HepG2 (cell line): ENCODE measurements around the gene SLC35B2.
A peak's percentile ranks its signal among the peaks of the same experiment; 100 is the strongest.

Experiments
- BCLAF1 ChIP-seq: fragments of 450-650 bp; IDR thresholded peaks from 2 replicates; pipeline ENCODE4 v1.6.1; 2017; ENCODE audit warnings: mild to moderate bottlenecking
- BRCA1 ChIP-seq: sonication (generic); formaldehyde crosslinking; IDR thresholded peaks from 2 replicates; pipeline ENCODE4 v1.4.0; 2020; ENCODE audit warnings: missing genetic modification reagents
- EP300 ChIP-seq, 3 experiments: sonication (generic) in 1 of 3; formaldehyde crosslinking in 1 of 3; IDR thresholded peaks; 2 replicates each; pipeline versions ENCODE4 v1.5.1 to v1.6.1; 2011 to 2020; ENCODE audit warnings: low read depth in 2 of 3, low read length in 2 of 3, borderline replicate concordance in 1 of 3, improper control_type of control experiment in 1 of 3, mild to moderate bottlenecking in 1 of 3, missing genetic modification reagents in 1 of 3, moderate library complexity in 1 of 3
- HIVEP1 ChIP-seq: sonication (generic); formaldehyde crosslinking; IDR thresholded peaks from 2 replicates; pipeline ENCODE4 v1.4.0; 2020; ENCODE audit warnings: mild to moderate bottlenecking, missing genetic modification reagents
- JDP2 ChIP-seq: sonication (generic); formaldehyde crosslinking; IDR thresholded peaks from 2 replicates; pipeline ENCODE4 v1.8.1; 2022; ENCODE audit warnings: missing genetic modification reagents, borderline replicate concordance
- KDM6A ChIP-seq: IDR thresholded peaks from 2 replicates; pipeline ENCODE4 v1.6.1; 2016; ENCODE audit warnings: low read depth
- PTBP1 ChIP-seq: fragments of 200-400 bp; formaldehyde crosslinking; IDR thresholded peaks from 2 replicates; pipeline ENCODE4 v1.6.1; 2018; ENCODE audit warnings: low read length, low read depth; ENCODE audit not compliant: poor library complexity, severe bottlenecking
- RAD21 ChIP-seq: fragments of 450-650 bp; formaldehyde crosslinking; IDR thresholded peaks from 2 replicates; pipeline ENCODE4 v1.5.0; 2020; ENCODE audit warnings: mild to moderate bottlenecking
- SOX5 ChIP-seq: IDR thresholded peaks from 2 replicates; pipeline ENCODE4 v1.6.1; 2016; ENCODE audit warnings: borderline replicate concordance
- ZSCAN29 ChIP-seq: sonication (generic); formaldehyde crosslinking; conservative IDR thresholded peaks from 2 replicates; pipeline ENCODE4 v1.4.0; 2020; ENCODE audit warnings: mild to moderate bottlenecking, missing genetic modification reagents
- TF ChIP-seq, protein P1 (sequence below): sonication (generic); formaldehyde crosslinking; IDR thresholded peaks from 2 replicates; pipeline ENCODE4 v1.5.0; 2020; ENCODE audit warnings: mild to moderate bottlenecking, missing genetic modification reagents, moderate library complexity

DNA sequence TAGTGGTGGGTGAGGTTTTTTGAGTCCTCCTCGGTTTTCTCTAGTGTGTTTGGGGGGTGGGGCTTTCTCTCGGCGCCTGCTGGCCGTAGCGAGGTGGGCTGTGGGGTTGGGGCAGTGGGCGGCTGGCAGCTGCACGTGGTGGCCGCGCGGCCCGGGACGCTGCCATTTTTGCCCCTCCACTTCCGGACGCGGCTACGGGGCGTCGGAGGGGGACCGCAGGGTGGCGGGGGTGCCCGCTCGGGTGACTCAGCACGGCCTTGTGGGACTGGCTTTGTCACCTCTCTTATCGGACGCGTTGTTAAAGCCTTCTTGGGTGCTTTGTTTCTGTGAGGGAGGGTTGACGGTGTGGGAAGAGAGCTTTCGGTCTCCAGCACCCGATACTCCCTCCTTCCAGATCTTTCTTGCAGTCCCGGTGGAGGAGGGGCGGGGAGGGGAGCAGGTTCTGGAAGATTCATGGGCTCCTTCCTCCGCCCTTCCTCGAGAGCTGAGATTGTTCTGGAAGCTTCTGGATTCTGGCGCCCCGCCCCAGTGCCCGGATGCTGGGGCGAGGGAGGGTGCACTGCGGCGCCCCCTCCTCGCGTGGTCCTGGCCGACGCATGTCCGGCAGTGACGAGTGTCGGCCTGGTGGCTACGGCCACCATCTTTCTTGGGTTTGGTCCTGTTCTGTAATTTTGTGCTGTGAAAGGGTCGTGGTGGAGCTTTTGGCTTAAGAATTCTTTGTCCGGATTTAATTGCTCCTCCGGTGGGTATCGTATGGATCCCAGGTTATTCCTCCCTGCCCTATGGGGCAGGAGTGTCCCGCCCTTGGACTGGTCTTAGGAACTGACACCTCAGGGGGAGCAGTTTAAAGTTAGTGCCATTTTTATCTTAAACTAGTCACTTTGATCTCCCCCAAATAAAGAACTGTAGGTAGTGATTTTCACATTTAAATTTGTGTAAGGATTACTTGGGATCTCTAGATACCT, 9.7 kb downstream of the SLC35B2 start:
- TF ChIP-seq ZSCAN29 (CRISPR knock-in tag): no peak; the same call in 1 of the 2 replicates
- TF ChIP-seq EP300 (IDR thresholded peaks at IDR 0.05; ENCODE audit: low read depth in 2 of 2, low read length in 2 of 2): peak in 1 of 2 experiments; percentile 35; a peak in 1 of 4 replicates
- 0 out of 2 replicates have a peak, but pooled peaks have one; percentile 13 for TF ChIP-seq EP300 (CRISPR knock-in tag; IDR thresholded peaks at IDR 0.05; ENCODE audit: borderline replicate concordance)
- TF ChIP-seq JDP2 (CRISPR knock-in tag): no peak
- no peak for TF ChIP-seq SOX5
- TF ChIP-seq PTBP1: no peak
- TF ChIP-seq HIVEP1 (CRISPR knock-in tag): no peak; the same call in 1 of the 2 replicates
- no peak for TF ChIP-seq KDM6A (CRISPR knock-in tag)
- TF ChIP-seq RAD21: 0 out of 2 replicates have a peak, but pooled peaks have one; percentile 4
- TF ChIP-seq, protein P1, sequence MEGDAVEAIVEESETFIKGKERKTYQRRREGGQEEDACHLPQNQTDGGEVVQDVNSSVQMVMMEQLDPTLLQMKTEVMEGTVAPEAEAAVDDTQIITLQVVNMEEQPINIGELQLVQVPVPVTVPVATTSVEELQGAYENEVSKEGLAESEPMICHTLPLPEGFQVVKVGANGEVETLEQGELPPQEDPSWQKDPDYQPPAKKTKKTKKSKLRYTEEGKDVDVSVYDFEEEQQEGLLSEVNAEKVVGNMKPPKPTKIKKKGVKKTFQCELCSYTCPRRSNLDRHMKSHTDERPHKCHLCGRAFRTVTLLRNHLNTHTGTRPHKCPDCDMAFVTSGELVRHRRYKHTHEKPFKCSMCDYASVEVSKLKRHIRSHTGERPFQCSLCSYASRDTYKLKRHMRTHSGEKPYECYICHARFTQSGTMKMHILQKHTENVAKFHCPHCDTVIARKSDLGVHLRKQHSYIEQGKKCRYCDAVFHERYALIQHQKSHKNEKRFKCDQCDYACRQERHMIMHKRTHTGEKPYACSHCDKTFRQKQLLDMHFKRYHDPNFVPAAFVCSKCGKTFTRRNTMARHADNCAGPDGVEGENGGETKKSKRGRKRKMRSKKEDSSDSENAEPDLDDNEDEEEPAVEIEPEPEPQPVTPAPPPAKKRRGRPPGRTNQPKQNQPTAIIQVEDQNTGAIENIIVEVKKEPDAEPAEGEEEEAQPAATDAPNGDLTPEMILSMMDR: no peak
- TF ChIP-seq BRCA1 (CRISPR knock-in tag): no peak
- no peak for TF ChIP-seq BCLAF1
